Pancreas (tissue), 10 donors: ENCODE data around the gene SAXO1. TPM values are rescaled to one million over a fixed set of nuclear protein-coding genes. Genes with fewer than 3 reads are reported as not detected.

Experiments
- ATAC-seq, 4 donors: fragments of 200-7000 bp; cut with Tn5 transposase; one replicate each; pipeline versions ENCODE4 v1.8.0 to v1.9.1; 2020; ENCODE audit warnings: mild to moderate bottlenecking in 4 of 4, moderate library complexity in 4 of 4
- DNase-seq, 6 donors: peaks; one replicate each; pipeline ENCODE4 v3.0.0-alpha.2; 2020
- FAIRE-seq: peaks from 2 replicates; lab custom pipeline; 2012; peaks lifted over from hg19 to GRCh38; lab: Jason Lieb, UNC
- H3K27ac ChIP-seq, 4 donors: fragments of 200-600 bp; sonication (generic); 1 replicate in 3 of 4; 2 replicates in 1 of 4; pipeline versions ENCODE4 v1.5.0 to v1.8.0; 2020
- H3K27me3 ChIP-seq, 4 donors: fragments of 200-600 bp; one replicate each; pipeline ENCODE4 v1.8.0; 2021
- H3K36me3 ChIP-seq, 3 donors: fragments of 200-600 bp; sonication (generic) in 1 of 3; one replicate each; pipeline versions ENCODE4 v1.5.0 to v1.8.0; 2020 to 2021
- H3K4me1 ChIP-seq, 3 donors: fragments of 200-600 bp; one replicate each; pipeline ENCODE4 v1.8.0; 2021
- H3K4me3 ChIP-seq, 4 donors: fragments of 200-600 bp; sonication (generic) in 2 of 4; one replicate each; pipeline versions ENCODE4 v1.5.0 to v1.8.0; 2020 to 2021
- H3K9me3 ChIP-seq, 4 donors: fragments of 200-600 bp; one replicate each; pipeline ENCODE4 v1.8.0; 2021
- WGBS, 2 donors: extraction: QIAGEN DNeasy Blood & Tissue Kit; methylation state at CpG; one replicate each; pipeline ENCODE4 v1.1.7; 2013; 5-methylcytosine and 5-hydroxymethylcytosine counted together
- intact Hi-C, 3 donors: fragments of 100-400 bp; cut with DNase I; formaldehyde crosslinking; loops; one replicate each; pipeline versions ENCODE4 v1.11.1 to v1.14.2; 2022
- polyA plus RNA-seq, 2 donors: library from polyadenylated mRNA; stranded (reverse); fragments of 200-250 nt; gene quantifications; one replicate each; pipeline ENCODE4 v1.2.3, GENCODE V29; 2013
- total RNA-seq, 6 donors: library from RNA; stranded (reverse); fragmentation: NEBNext Ultra II Directional in 4 of 6; extraction: Animal tissue kit (Norgen Biotek cat#: 25700) in 4 of 6; gene quantifications; one replicate each; pipeline versions ENCODE4 v1.2.1 to v1.2.4, GENCODE V29; 2021 to 2023
- TF ChIP-seq, protein P1 (sequence below), 4 donors: fragments of 200-600 bp; sonication (generic) in 3 of 4; IDR thresholded peaks; one replicate each; pipeline versions ENCODE4 v1.5.0 to v1.8.0; 2021; ENCODE audit warnings: antibody characterized with exemption in 4 of 4
- donor health status: healthy with polysubstance abuse.
- donor health status: DM: no; HTN: no; CAD: no; lungs with moderate emphysema.
- donor health status: DM: no; HTN: no; CAD: no.
- donor health status: control.
- donor health status: control.
- donor health status: Bipolar disorder and iron deficiency.
- donor health status: DM: yes; HTN: yes; CAD: no.
- donor health status: DM: no; HTN: no; CAD: no.
- donor health status: DM: no; HTN: no; CAD: no.
- donor health status: DM: yes; HTN: yes; CAD: no.

The SAXO1 gene
- total and polyA plus RNA-seq, 8 donors = 0.08 to 0.51 (median 0.14) TPM; not detected in 2

DNA sequence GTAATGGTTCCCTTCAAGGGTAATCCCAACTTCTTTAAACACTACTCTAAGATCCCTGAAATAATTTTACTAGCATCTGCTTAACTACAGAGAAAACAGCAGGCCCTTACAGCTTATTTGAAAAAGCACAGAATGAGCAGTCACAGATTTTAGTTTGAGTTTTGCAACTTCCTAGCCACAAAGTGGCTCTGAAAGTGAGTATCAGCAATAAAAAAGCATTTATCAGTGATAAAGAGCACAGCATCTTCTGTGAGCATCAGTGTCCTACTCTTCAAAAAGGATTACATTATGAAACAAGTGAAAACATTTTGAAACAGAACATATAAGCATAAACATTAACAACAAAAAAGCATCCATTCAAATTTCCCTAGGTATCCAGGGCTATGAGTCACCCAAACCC, 45.0 kb downstream of the SAXO1 start:
- FAIRE-seq = no peak
- Histone ChIP-seq H3K36me3 (no peaks in the 10 kb centered on the region), H3K27ac (no peak overlapping the region), H3K4me1 (no peaks in the 10 kb centered on the region), H3K9me3 (no peaks in the 10 kb centered on the region), H3K27me3 (no peaks in the 10 kb centered on the region), H3K4me3 (no peak overlapping the region)
- no peak for ATAC-seq
- TF ChIP-seq, protein P1, sequence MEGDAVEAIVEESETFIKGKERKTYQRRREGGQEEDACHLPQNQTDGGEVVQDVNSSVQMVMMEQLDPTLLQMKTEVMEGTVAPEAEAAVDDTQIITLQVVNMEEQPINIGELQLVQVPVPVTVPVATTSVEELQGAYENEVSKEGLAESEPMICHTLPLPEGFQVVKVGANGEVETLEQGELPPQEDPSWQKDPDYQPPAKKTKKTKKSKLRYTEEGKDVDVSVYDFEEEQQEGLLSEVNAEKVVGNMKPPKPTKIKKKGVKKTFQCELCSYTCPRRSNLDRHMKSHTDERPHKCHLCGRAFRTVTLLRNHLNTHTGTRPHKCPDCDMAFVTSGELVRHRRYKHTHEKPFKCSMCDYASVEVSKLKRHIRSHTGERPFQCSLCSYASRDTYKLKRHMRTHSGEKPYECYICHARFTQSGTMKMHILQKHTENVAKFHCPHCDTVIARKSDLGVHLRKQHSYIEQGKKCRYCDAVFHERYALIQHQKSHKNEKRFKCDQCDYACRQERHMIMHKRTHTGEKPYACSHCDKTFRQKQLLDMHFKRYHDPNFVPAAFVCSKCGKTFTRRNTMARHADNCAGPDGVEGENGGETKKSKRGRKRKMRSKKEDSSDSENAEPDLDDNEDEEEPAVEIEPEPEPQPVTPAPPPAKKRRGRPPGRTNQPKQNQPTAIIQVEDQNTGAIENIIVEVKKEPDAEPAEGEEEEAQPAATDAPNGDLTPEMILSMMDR (IDR thresholded peaks at IDR 0.05) = no peak
- no peak for DNase-seq
- intact Hi-C loops = no loop called here

DNA sequence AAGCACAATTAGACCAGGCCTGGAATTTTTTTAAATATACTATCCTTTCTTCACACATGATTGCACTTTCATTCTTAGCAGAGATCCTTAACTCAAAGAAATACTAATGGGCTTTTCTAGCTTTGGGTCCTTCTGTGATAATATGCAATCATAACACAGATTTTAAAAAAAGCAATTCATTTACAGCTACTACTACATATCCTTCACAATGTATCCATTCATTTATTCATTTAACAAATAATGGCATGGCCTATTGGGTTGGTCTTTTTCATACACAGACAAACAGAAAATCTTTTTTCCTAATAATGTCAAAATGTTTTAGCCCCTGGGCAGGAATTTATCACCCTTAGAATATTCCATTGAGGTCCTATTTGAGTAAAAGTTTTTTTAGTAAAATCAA, 47.0 kb downstream of the SAXO1 start:
- FAIRE-seq (no peak), ATAC-seq (no peak), DNase-seq (no peak)
- Histone ChIP-seq H3K9me3 (no peaks in the 10 kb centered on the region), H3K4me1 (no peaks in the 10 kb centered on the region), H3K36me3 (no peaks in the 10 kb centered on the region), H3K27me3 (no peaks in the 10 kb centered on the region), H3K27ac (no peak overlapping the region), H3K4me3 (no peak overlapping the region)
- TF ChIP-seq, protein P1 (IDR thresholded peaks at IDR 0.05) = no peak
- intact Hi-C loops = no loop called here

DNA sequence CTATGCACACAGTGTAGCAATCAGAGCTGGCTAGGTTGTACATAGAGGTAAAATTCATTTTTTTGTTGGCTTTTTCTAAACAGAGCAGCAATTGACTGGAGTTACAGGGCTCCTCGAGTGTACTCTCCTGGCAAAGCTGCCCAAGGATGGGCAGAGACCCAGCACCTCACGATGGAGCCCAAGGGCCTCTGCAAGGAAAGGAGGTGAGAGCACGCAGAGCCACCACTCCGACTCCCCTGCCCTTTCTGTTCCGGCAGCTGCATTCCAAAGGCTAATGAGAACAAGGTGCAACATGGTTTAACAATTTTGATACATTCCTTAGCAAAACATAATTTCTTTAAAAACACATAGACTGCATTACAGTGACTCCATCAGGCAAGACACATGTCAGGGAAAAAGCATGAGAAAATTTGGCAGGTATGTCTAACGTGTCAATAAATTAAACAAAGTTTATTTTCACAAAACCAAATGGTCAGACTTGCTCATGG, 47.5 kb downstream of the SAXO1 start:
- no peak for FAIRE-seq

DNA sequence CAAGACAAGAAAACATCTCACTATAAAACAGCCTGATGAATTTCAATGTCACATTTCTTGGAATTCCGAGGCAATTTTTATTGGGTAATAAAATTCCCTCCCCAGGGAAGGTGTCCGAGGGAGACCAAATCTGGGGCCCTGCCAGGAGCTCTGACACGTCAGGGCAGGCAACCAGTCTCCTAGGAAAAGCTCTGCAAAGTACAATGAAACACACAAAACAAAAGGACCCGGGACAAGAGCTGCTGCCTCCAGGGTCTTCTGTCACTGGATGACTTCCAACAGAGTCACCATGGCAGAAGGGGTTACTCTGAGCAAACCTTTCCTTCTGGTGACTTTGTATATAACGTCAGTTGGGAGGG, 50.8 kb downstream of the SAXO1 start:
- no peaks in the 10 kb centered on the region for H3K27me3 ChIP-seq
- no peak overlapping the region for H3K27ac ChIP-seq
- no peaks in the 10 kb centered on the region for H3K9me3 ChIP-seq
- no peak overlapping the region for H3K4me3 ChIP-seq
- no peak for DNase-seq
- H3K4me1 ChIP-seq = peaks cover 0 to under 1% (median 0%) of the 10 kb centered on the region in 3 donors
- FAIRE-seq = no peak
- 53 to 61% methylated on average over 5 of the region's 5 CpGs for WGBS, 2 donors
- intact Hi-C loops = no loop called here
- no peak for ATAC-seq
- no peaks in the 10 kb centered on the region for H3K36me3 ChIP-seq
- TF ChIP-seq, protein P1 (IDR thresholded peaks at IDR 0.05) = no peak

More for the DNA sequence above, 47.5 kb downstream of the SAXO1 start:
- Histone ChIP-seq H3K4me1 (no peaks in the 10 kb centered on the region), H3K27ac (no peak overlapping the region), H3K36me3 (no peaks in the 10 kb centered on the region), H3K9me3 (no peaks in the 10 kb centered on the region), H3K4me3 (no peak overlapping the region), H3K27me3 (no peaks in the 10 kb centered on the region)
- intact Hi-C loops = no loop called here
- no peak for DNase-seq
- TF ChIP-seq, protein P1 (IDR thresholded peaks at IDR 0.05) = no peak
- peak in 1 of 4 donors; percentile 21 for ATAC-seq
- WGBS, 2 donors = 63 to 67% methylated on average over 6 of the region's 6 CpGs

DNA sequence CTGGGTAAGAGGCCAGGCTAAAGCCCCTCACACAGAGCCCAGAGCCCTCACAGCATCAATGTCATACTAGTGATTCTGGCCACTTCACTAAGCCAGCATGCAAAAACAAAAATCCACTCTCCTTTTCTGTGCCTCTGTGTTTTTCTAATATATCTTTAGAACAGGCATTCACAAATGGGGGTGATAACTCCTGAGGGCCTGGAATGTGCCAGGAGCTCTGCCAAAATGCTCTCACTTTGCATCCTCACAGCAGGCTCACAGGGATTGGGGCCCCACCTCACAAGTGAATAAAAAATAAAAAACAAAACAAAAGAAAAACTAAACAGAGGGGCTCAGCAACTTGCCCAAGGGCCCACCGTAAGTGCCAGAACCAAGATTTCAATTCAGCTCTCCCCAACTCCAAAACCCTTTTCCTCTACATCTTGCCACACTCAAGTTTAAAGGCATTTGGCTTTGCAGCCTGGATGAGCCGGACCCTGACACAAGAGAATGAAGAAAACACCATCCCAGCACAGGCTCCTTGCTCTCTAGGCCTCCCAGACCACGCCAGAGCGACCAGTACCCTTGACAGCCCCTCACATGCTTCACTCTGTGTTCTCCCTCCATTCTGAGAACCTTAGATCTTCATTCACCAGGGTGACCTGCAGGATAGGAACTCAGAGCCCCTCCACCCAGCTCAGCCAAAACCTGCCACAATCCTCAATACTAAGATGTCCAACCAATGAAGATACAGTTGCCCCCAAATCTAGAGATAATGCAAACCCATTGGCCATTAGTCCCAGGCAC, 51.3 kb downstream of the SAXO1 start:
- Histone ChIP-seq H3K36me3 (no peaks in the 10 kb centered on the region), H3K4me3 (no peak overlapping the region), H3K27me3 (no peaks in the 10 kb centered on the region), H3K4me1 (peaks cover 0 to 3% (median 0%) of the 10 kb centered on the region in 3 donors), H3K9me3 (no peaks in the 10 kb centered on the region), H3K27ac (no peak overlapping the region)
- ATAC-seq (no peak), FAIRE-seq (no peak), DNase-seq (no peak)
- WGBS, 2 donors = 74 to 93% methylated on average over 4 of the region's 4 CpGs
- intact Hi-C loops = no loop called here
- TF ChIP-seq, protein P1 (IDR thresholded peaks at IDR 0.05) = no peak
